Measurements from ENCODE around the gene LYSMD3.

DNA sequence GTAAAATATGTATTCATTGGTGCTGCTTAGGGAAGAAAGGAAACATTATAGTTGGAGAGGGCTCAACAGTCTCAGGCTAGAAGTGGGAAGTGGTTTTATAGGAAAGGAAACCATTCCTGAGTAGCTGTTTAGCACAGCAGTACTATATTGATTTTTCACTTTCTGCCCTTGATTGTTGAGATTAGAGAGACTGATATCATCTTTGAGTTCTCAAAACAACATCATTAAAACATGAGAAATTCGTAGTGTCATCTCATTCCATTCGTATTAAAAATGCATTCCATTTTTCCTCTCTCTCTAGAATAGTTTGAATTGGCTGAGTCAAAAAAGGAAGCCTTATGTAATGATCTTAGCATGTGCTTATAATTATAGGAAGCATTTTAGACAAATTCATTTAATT, 40.6 kb downstream of the LYSMD3 start:
- TF ChIP-seq, protein P1, sequence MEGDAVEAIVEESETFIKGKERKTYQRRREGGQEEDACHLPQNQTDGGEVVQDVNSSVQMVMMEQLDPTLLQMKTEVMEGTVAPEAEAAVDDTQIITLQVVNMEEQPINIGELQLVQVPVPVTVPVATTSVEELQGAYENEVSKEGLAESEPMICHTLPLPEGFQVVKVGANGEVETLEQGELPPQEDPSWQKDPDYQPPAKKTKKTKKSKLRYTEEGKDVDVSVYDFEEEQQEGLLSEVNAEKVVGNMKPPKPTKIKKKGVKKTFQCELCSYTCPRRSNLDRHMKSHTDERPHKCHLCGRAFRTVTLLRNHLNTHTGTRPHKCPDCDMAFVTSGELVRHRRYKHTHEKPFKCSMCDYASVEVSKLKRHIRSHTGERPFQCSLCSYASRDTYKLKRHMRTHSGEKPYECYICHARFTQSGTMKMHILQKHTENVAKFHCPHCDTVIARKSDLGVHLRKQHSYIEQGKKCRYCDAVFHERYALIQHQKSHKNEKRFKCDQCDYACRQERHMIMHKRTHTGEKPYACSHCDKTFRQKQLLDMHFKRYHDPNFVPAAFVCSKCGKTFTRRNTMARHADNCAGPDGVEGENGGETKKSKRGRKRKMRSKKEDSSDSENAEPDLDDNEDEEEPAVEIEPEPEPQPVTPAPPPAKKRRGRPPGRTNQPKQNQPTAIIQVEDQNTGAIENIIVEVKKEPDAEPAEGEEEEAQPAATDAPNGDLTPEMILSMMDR (IDR thresholded peaks at IDR 0.05), result no peak
- TF ChIP-seq EP300 (IDR thresholded peaks at IDR 0.05), result no peak
